RKO (cell line): Measurements from ENCODE around the gene C6orf141.

ENCODE experiments used
- DNase-seq: peaks from one replicate; pipeline ENCODE4 v3.0.0-alpha.2; 2016; ENCODE audit warnings: low spot score

The C6orf141 gene

GRCh38 chr6:49550492-49551077 is at the start of gene C6orf141:
Gene C6orf141, plus strand, starts transcription at chr6:49550668. Its CDS starts 125 bp downstream, at chr6:49550793.
- DNase-seq = peak; percentile 84

- DNase-seq = no peak
These were observed 45.8 kb upstream of the C6orf141 start for GRCh38 chr6:49504666-49505065.

GRCh38 chr6:49506569-49507111 is 43.8 kb upstream of the C6orf141 start:
- DNase-seq = no peak

- no peak for DNase-seq
These were observed 41.1 kb upstream of the C6orf141 start for GRCh38 chr6:49509342-49509741.

- DNase-seq = no peak
These were observed 37.1 kb upstream of the C6orf141 start for GRCh38 chr6:49513153-49513989.

GRCh38 chr6:49514571-49515484 is 35.6 kb upstream of the C6orf141 start:
- DNase-seq = no peak

GRCh38 chr6:49515485-49516146 is 34.9 kb upstream of the C6orf141 start:
- no peak for DNase-seq

- DNase-seq = no peak
These were observed 34.3 kb upstream of the C6orf141 start for GRCh38 chr6:49516147-49516505.

- DNase-seq = no peak
These were observed 32.5 kb upstream of the C6orf141 start for GRCh38 chr6:49517919-49518318.

GRCh38 chr6:49519660-49520059 is 30.8 kb upstream of the C6orf141 start:
- DNase-seq = no peak

- no peak for DNase-seq
These were observed 27.5 kb upstream of the C6orf141 start for GRCh38 chr6:49522710-49523593.

GRCh38 chr6:49523901-49524300 is 26.6 kb upstream of the C6orf141 start:
- DNase-seq = no peak

GRCh38 chr6:49524541-49524940 is 25.9 kb upstream of the C6orf141 start:
- no peak for DNase-seq

- DNase-seq = no peak
These were observed 23.9 kb upstream of the C6orf141 start for GRCh38 chr6:49526598-49526997.

GRCh38 chr6:49527320-49527719 is 23.1 kb upstream of the C6orf141 start:
- no peak for DNase-seq

- DNase-seq = no peak
These were observed 21.9 kb upstream of the C6orf141 start for GRCh38 chr6:49528571-49528970.

GRCh38 chr6:49530141-49530776 is 20.2 kb upstream of the C6orf141 start:
- peak; percentile 50 for DNase-seq

GRCh38 chr6:49531774-49532569 is 18.5 kb upstream of the C6orf141 start:
- peak; percentile 96 for DNase-seq

- no peak for DNase-seq
These were observed 14.7 kb upstream of the C6orf141 start for GRCh38 chr6:49535795-49536194.
